Measurements from ENCODE around the gene MCM8.
"Not testable (repeated sequence)": the region's sequence is repeated elsewhere in the genome, so short reads cannot be mapped to it uniquely, and the experiment has no call there.

The MCM8 gene

DNA sequence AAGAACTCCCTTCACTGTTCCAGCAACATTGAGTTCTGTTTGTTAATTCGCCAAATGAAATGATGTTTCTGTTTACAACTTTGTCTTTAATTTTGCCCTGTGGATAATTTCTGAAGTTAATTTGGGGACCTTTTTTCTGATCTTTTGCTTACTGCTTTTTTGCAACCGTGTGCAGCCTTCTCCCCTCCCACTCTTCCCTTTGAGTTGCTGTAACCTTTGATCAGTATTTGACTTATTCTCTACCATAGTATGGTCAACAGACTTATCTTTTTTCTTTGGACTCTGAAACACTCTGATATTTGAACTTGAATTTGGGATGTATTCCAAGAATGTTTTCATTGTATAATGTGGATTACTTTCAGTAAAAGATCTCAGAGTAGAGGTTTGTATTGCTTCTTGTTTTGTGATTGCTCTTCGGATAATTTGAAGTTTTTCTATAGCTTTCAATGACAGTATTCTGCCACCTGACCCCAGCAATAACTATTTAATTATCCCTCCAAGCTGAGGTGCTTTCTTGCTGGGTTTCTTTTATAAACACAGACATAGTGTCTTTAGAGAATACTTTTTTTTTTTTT lies 57.2 kb downstream of the MCM8 start:
- DNase-seq: no peak

DNA sequence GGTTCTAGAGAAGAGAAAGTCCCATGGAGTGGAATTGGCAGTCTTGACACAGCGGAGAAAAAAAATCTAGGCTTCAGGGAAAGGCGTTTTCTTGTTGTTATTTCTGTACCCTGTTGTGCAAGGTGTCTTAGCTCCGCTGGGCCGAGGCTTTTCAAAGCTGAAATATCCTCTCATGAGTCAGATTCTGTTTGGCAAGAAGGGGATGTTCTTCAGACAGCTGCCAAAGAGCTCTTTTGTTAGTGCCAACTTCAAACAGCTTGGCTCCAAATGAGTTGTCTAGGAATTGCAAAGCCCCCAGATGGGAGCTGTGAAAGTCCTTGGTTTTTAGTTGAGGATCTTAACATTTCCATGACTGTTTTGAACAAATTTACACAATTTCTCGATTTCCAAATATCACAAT lies 57.8 kb downstream of the MCM8 start:
- DNase-seq: no peak

DNA sequence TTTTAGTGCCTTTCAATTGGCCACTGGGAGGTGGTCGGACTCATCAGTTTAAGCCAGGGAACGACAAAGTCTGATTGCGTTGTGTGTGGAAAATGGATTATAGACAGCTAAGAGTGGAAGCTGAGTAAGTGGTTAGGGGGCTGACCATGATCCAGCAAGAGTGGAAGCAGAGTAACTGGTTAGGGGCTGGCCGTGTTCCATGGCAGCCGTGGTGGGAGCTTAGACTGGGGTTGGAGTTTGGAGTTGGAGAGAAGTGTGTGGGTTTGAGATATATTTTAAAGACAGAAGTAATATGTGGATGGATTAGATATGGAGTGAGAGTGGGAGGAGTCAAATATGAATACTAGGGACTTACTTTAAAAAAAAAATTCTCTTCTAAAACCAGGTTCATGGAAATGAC lies 61.7 kb downstream of the MCM8 start:
- DNase-seq: no peak

DNA sequence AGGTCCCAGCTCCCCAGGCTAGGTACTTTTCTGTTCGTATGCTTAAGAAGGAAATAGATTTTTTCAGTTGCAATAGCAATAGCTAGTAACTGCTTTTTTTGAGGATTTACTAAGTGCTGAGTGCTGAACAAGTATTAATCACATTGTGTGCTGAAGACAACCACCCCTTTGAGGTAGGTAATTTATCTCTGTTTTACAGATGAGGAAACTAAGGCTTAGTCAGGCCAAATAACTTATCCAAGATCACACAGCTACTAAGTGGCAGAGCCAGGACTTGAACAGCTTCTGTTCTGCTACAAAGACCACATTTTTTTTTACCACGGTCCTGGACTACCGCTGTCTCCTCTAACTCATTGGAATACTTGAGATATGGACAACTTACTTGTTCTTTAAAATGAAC lies 63.6 kb downstream of the MCM8 start:
- no peak for DNase-seq

DNA sequence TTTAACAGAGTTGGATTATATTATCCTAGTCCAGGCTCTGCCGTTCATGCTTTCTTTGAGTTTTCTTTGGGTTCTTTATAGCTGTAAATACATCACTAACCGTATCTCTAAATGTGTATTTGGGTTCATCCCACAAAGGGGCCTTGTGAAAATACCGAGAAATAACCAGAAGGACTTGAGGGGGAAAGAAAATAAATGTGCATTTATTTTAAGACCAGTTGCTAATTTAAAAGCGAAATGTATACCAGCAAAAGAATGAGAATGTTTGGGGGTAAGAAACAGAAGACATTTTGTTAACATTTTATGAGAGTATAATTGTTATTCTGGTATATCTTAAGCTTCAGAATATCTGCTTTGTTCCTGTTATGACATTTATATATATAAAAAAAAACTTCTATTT lies 64.5 kb downstream of the MCM8 start:
- no peak for DNase-seq

DNA sequence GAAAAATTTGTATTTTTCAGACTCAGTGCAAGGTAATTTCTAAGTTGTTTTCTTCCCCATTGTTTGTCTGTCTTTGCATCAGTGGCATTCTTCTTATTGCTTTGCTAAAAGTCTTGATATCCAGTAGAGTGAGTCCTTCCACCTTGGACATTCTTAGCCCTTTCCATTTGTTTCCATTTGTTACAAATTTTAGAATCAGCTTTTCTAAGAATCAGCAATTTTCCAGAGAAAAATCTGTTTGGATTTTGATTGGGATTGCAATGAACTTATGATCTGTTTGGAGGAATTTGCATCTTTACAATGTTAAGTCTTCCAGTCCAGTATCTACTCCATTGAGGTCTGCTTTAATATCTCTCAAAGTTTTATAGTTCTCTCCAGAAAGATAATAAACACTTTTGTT lies 67.0 kb downstream of the MCM8 start:
- no peak for DNase-seq

GRCh38 chr20:6017880-6018279 lies 67.4 kb downstream of the MCM8 start:
- DNase-seq: no peak

- no peak for DNase-seq
Observed at GRCh38 chr20:6024768-6025167, 74.3 kb downstream of the MCM8 start.

DNA sequence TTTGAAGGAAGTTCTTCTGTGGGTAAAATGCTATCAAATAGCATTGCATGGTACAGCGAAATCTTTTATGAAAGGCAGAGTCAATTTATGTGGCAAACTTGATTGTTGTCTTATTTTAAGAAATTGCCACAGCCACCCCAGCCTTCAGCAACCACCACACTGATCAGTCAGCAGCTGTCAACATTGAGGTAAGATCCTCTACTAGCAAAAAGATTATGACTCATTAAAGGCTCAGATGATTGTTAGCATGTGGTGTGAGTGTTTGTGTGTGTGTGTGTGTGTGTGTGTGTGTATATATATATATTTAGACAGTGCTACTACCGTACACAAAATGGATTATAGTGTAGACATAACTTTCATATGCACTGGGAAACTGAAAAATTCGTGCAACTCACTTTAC lies 75.6 kb downstream of the MCM8 start:
- DNase-seq: no peak

DNA sequence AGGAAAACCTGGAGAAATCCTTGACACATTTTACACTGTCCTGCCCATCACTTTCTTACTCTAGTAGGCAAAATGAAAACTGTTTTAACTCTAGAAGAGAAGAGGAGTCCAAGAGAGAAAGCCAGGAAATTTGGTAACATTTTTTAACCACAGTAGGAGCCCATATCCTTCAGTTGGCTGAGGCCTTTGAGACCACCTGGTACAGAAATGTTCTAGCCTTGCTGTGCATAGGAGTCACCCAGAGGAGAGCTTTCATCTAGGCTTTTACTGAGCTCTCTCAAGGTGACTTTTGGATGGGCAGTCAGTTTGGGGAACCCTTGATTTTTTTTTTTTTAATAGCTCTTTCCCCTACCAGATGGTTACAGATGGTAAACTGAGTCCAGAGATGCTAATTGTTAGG lies 78.4 kb downstream of the MCM8 start:
- DNase-seq: no peak

- no peak for DNase-seq
Observed at GRCh38 chr20:6029538-6029937, 79.1 kb downstream of the MCM8 start.

DNA sequence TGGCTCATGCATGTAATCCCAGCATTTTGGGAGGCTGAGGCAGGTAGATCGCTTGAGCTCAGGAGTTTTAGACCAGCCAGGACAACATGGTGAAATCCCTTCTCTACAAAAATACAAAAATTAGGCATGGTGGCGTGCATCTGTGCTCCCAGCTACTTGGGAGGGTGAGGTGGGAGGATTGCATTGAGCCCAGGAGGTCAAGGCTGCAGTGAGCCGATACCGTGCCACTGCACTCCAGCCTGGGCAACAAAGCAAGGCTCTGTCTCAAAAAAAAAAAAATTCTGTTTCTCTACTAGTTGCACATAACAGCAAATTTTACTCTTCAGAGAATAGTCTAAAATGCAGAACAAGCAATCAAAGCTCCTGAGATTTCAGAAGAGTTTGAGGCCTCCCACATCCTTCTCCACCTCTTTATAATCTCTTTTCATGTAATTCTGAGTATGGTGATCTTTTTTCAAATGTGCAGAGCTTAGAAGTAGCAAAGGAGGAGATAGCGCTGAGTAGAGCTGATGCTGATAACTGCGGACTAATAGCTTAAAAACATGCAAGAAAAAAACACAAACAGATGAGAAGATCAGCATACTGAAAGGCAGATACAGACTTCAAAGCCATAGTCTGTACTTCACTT lies 80.1 kb downstream of the MCM8 start:
- DNase-seq: no peak

DNA sequence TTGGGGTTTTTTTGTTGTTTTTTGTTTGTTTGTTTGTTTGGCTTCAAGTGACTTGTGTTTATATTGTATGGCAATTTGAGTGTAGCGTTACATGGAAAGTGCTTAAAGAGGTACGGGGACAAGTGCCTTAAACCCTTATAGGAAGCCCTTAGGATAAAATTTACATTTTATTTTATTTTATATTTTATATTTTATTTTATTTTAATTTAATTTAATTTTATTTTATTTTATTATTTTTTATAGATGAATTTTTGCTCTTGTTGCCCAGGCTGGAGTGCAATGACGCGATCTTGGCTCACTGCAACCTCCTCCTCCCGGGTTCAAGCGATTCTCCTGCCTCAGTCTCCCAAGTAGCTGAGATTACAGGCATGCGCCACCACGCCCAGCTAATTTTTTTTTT lies 82.5 kb downstream of the MCM8 start:
- DNase-seq: not testable (repeated sequence)

DNA sequence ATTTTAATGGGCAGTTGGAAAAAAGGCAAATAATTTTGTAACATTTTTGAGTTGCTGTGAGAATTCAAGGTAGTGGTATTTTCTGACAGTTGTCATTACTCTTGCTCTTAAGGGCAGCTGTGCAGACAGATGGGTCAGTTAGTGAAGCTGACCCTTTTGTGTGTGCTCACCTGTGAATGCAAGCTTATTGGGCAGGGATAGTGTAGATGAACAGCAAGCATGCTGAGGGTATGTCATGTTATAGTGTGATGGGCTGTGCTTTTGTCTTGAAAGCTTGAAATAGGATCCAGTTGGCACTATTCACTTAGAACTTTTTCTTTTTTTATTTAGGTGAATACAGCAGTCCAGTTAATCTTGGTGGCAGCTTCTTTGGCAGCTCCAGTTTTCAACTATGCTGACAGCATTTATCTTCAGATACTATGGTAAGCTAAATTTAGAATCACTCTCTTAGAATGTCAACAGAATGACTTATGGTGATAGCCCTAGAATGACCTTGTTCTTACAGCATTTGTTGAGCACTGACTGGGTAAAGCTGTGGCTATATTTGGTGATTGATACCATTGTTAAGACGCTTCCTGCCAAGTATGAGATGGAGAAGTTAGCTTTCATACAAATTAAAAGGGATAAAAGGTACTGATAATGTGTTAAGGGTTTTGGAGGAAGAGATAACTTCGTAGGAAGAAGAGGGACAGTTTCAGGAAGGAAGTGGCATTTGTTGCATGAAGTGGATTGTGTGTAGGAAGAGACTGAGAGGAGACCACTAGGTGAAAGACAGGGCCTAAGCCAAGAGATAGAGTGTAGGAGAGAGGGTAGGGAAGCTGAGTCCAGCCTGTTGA lies 83.9 kb downstream of the MCM8 start:
- DNase-seq: no peak

DNA sequence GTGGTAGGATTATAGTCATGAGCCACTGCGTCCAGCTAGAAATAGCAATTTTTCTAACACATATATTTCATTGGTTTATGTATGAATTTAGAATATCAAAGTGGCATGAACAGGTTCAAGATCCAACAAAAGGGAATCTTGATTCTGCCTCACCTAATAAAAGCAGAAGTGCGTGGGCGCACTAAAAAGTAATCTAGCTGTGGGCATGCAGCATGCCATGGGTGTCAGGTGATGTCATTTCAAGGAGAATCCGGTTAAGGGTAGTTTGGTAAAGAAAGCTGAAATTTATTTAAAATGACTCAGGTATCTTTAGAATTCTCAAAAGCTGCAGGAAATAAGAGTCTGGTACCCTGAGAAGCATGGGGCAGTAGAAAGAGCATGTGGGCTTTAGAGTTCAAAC lies 85.8 kb downstream of the MCM8 start:
- DNase-seq: no peak

GRCh38 chr20:6037082-6037481 lies 86.6 kb downstream of the MCM8 start:
- no peak for DNase-seq

- DNase-seq: no peak
Observed at GRCh38 chr20:6038256-6038655, 87.8 kb downstream of the MCM8 start.

DNA sequence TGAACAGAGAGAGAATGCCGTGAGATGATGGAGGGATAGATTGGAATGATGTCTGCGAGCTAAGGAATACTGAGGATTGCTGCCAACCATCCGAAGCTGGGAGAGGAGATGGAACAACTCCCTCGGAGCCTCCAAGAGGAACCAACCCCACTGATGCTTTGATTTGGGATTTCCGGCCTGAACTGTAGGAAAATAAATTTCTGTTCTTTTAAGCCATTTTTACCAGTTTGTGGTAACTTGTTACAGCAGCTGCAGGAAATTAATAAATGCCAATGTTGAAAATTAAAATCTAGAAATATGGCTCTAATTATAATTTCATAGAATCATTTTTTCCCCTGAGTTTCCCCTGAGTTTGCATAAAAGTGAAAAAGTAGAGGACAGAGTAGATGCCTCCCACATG lies 89.3 kb downstream of the MCM8 start:
- no peak for DNase-seq

GRCh38 chr20:6040540-6040939 lies 90.1 kb downstream of the MCM8 start:
- DNase-seq: no peak

DNA sequence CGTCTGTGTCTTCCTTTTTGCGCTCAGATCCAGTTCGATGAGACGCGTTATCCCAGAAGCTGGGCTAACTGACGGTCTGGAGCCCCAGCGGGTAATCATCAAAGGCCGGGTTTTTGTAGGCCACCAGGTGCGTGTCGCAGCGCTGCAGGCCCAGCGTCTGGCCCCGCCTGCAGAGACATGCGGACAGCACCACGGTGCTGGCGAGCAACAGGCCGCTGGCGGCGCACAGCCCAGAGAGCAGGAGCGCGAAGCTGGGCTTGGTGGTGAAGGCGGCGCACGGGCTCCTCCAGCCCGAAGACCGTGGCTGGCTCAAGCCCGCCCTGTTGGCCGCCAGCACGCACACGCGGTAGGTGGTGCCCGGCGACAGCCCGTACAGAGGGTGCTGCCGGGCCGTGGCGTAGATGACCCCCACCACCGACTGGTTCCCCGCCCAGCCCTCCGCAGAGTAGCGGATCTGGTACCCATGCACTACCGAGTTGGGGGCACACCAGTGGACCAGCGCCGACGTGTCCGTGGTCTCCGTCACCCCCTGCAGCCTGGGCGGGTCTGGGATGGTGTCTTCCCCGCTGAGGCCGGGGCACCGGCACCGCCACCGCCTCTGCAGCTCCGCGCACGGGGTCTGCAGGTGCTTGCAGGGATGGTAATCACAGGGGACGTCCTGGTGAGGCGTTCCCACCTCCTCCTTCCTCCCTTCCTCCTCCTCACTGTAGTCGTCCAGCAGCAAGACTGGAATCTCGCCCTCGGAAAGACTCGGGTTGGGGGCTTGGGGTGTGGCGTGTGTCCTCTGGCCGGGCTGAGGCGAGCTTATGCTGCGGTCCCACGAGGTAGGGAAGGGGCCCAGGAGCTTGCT lies 90.7 kb downstream of the MCM8 start:
- no peak for DNase-seq

GRCh38 chr20:6041808-6042265 lies 91.4 kb downstream of the MCM8 start:
- DNase-seq: no peak

DNA sequence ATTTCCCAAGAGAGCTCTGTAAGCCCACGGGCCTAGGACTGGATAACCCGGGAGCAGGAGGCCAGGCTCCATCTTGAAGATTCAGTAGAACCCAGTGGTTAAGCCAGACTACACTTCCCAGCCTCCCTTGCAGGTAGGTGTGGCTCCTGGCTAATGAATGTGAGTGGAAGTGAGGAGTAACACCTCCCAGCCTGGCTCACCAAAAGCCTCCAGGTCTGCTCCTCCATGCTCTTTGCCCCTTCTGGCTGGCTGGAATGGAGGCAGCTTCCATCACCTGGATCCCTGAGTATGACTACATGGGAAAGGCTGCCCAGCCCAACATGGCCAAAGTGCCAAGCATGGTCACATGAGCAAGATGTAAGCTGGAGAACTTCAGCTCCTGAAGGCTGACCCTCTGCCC lies 93.7 kb downstream of the MCM8 start:
- DNase-seq: no peak

DNA sequence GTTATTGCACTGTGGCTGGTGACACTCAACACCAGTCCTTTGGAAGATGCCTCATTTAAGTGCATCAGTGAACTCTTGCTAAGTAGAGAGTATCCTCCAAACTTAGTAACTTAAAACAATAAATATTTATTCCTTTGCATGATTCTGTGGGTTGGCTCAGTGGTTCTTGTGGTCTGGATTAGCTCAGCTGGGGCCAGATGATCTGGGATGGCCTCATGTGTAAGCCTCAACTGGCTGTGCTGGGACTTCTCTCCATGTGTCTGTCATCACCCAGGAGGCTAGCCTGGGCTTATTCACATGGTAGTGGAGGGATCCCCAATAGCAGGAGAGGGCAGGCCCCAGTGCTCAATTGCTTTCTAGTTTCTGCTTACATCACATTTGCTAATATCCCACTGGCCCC lies 95.1 kb downstream of the MCM8 start:
- no peak for DNase-seq

All from stimulated activated naive CD4-positive, alpha-beta T cell treated with Interleukin-2 at 50 U/mL for 16 hours (primary cell).